ENCODE data around the gene TAMALIN.
A peak's percentile ranks its signal among the peaks of the same experiment; 100 is the strongest.

TAMALIN gene

GRCh38 chr12:52041695-52042123 is 35.0 kb downstream of the TAMALIN start:
- TF ChIP-seq, protein P1, sequence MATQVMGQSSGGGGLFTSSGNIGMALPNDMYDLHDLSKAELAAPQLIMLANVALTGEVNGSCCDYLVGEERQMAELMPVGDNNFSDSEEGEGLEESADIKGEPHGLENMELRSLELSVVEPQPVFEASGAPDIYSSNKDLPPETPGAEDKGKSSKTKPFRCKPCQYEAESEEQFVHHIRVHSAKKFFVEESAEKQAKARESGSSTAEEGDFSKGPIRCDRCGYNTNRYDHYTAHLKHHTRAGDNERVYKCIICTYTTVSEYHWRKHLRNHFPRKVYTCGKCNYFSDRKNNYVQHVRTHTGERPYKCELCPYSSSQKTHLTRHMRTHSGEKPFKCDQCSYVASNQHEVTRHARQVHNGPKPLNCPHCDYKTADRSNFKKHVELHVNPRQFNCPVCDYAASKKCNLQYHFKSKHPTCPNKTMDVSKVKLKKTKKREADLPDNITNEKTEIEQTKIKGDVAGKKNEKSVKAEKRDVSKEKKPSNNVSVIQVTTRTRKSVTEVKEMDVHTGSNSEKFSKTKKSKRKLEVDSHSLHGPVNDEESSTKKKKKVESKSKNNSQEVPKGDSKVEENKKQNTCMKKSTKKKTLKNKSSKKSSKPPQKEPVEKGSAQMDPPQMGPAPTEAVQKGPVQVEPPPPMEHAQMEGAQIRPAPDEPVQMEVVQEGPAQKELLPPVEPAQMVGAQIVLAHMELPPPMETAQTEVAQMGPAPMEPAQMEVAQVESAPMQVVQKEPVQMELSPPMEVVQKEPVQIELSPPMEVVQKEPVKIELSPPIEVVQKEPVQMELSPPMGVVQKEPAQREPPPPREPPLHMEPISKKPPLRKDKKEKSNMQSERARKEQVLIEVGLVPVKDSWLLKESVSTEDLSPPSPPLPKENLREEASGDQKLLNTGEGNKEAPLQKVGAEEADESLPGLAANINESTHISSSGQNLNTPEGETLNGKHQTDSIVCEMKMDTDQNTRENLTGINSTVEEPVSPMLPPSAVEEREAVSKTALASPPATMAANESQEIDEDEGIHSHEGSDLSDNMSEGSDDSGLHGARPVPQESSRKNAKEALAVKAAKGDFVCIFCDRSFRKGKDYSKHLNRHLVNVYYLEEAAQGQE (IDR thresholded peaks at IDR 0.05; ENCODE audit: insufficient replicate concordance, low read depth) = peak; percentile 88
- TF ChIP-seq SPI1 (IDR thresholded peaks at IDR 0.05; ENCODE audit: borderline replicate concordance, low read depth) (no peak), GABPA (IDR thresholded peaks at IDR 0.05; ENCODE audit: low read depth) (no peak)
- no peak overlapping the region for H3K27ac ChIP-seq (replicated peaks)
- no peak overlapping the region for H3K4me3 ChIP-seq (replicated peaks; ENCODE audit: insufficient read depth, low read length)
- peaks cover 3% of the 10 kb centered on the region for H3K27me3 ChIP-seq (ENCODE audit: insufficient read depth, poor library complexity, severe bottlenecking)
- DNase-seq (ENCODE audit: low read depth in 1 of 2, low spot score in 1 of 2) = no peak

- no peak overlapping the region for H3K27ac ChIP-seq (replicated peaks)
- H3K4me3 ChIP-seq (replicated peaks; ENCODE audit: insufficient read depth, low read length) = no peak overlapping the region
- no peaks in the 10 kb centered on the region for H3K27me3 ChIP-seq (ENCODE audit: insufficient read depth, poor library complexity, severe bottlenecking)
- no peak for DNase-seq (ENCODE audit: low read depth in 1 of 2, low spot score in 1 of 2)
- TF ChIP-seq POLR2AphosphoS5 (IDR thresholded peaks at IDR 0.05; ENCODE audit: low read depth) (no peak), GABPA (IDR thresholded peaks at IDR 0.05; ENCODE audit: low read depth) (no peak)
- TF ChIP-seq, protein P1 (IDR thresholded peaks at IDR 0.05; ENCODE audit: insufficient replicate concordance, low read depth) = no peak
These were observed 36.1 kb downstream of the TAMALIN start for GRCh38 chr12:52042706-52043385.

GRCh38 chr12:52043386-52044212 is 36.9 kb downstream of the TAMALIN start:
- DNase-seq (ENCODE audit: low read depth in 1 of 2, low spot score in 1 of 2) = no peak
- Histone ChIP-seq H3K27me3 (ENCODE audit: insufficient read depth, poor library complexity, severe bottlenecking) (no peaks in the 10 kb centered on the region), H3K27ac (replicated peaks) (no peak overlapping the region), H3K4me3 (replicated peaks; ENCODE audit: insufficient read depth, low read length) (no peak overlapping the region)
- TF ChIP-seq, protein P2, sequence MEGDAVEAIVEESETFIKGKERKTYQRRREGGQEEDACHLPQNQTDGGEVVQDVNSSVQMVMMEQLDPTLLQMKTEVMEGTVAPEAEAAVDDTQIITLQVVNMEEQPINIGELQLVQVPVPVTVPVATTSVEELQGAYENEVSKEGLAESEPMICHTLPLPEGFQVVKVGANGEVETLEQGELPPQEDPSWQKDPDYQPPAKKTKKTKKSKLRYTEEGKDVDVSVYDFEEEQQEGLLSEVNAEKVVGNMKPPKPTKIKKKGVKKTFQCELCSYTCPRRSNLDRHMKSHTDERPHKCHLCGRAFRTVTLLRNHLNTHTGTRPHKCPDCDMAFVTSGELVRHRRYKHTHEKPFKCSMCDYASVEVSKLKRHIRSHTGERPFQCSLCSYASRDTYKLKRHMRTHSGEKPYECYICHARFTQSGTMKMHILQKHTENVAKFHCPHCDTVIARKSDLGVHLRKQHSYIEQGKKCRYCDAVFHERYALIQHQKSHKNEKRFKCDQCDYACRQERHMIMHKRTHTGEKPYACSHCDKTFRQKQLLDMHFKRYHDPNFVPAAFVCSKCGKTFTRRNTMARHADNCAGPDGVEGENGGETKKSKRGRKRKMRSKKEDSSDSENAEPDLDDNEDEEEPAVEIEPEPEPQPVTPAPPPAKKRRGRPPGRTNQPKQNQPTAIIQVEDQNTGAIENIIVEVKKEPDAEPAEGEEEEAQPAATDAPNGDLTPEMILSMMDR (IDR thresholded peaks at IDR 0.05; ENCODE audit: insufficient read depth, low read length) = no peak
- no peak for TF ChIP-seq SPI1 (IDR thresholded peaks at IDR 0.05; ENCODE audit: borderline replicate concordance, low read depth)
- TF ChIP-seq, protein P1 (IDR thresholded peaks at IDR 0.05; ENCODE audit: insufficient replicate concordance, low read depth) = no peak
- TF ChIP-seq POLR2AphosphoS5 (IDR thresholded peaks at IDR 0.05; ENCODE audit: low read depth) = no peak
- no peak for TF ChIP-seq GABPA (IDR thresholded peaks at IDR 0.05; ENCODE audit: low read depth)

All from HL-60 (cell line).